ENCODE measurements around the gene PIGBOS1. TPM values are rescaled to one million over a fixed set of nuclear protein-coding genes. Genes with fewer than 3 reads are reported as not detected.

The PIGBOS1 gene
- total and polyA plus RNA-seq, 9 of the 15 experiments (the other 6 are each of a cell fraction or from before 2014, with no cell fraction given), result 25.2 to 76.2 (median 46.0) TPM

DNA sequence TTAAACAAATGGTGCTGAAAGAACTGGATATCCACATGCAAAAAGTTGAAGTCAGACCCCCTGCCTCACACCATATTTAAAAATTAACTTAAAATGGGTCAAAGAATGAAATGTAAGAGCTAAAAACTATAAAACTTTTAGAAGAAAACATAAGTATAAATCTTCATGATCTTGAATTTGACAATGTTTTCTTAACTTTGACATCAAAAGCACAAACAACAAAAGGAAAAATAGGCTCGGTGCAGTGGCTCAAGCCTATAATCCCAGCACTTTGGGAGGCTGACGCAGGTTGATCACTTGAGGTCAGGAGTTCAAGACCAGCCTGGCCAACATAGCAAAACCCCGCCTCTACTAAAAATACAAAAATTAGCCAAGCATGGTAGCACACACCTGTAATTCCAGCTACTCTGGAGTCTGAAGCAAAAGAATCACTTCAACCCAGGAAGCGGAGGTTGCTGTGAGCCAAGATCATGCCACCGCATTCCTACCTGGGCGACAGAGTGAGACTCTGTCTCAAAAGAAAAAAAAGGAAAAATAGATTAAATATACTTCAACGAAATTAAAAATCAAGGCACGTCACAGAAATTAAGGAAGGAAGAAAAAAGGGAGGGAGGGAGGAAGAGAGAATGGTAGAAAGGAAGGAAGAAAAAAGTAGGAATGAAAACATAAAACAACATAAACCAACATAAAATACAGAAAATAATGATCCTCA, 30.8 kb downstream of the PIGBOS1 start (continued):
- TF ChIP-seq, protein P1, sequence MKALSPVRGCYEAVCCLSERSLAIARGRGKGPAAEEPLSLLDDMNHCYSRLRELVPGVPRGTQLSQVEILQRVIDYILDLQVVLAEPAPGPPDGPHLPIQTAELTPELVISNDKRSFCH (CRISPR knock-in tag; IDR thresholded peaks at IDR 0.05), result no peak
- TF ChIP-seq, protein P1 (tag; IDR thresholded peaks at IDR 0.05), result no peak
- TF ChIP-seq FOSL1 (tag; conservative IDR thresholded peaks at IDR 0.05) (no peak), POU5F1 (IDR thresholded peaks at IDR 0.05; ENCODE audit: borderline replicate concordance, low read depth, low read length, partially characterized antibody) (no peak), ARNT (IDR thresholded peaks at IDR 0.05) (peak in 1 of 2 experiments; percentile 42; a peak in 2 of 4 replicates), CBX8 (IDR thresholded peaks at IDR 0.05; ENCODE audit: borderline replicate concordance, extremely low read depth, low read depth, low read length, poor library complexity, severe bottlenecking) (no peak), HDAC1 (IDR thresholded peaks at IDR 0.05) (no peak), CHD1 (IDR thresholded peaks at IDR 0.05; ENCODE audit: low read length) (no peak), KDM4B (IDR thresholded peaks at IDR 0.05; ENCODE audit: borderline replicate concordance in 2 of 2, low read depth in 1 of 2) (no peak), ZNF57 (CRISPR knock-in tag; IDR thresholded peaks at IDR 0.05) (no peak)
- TF ChIP-seq, protein P2, sequence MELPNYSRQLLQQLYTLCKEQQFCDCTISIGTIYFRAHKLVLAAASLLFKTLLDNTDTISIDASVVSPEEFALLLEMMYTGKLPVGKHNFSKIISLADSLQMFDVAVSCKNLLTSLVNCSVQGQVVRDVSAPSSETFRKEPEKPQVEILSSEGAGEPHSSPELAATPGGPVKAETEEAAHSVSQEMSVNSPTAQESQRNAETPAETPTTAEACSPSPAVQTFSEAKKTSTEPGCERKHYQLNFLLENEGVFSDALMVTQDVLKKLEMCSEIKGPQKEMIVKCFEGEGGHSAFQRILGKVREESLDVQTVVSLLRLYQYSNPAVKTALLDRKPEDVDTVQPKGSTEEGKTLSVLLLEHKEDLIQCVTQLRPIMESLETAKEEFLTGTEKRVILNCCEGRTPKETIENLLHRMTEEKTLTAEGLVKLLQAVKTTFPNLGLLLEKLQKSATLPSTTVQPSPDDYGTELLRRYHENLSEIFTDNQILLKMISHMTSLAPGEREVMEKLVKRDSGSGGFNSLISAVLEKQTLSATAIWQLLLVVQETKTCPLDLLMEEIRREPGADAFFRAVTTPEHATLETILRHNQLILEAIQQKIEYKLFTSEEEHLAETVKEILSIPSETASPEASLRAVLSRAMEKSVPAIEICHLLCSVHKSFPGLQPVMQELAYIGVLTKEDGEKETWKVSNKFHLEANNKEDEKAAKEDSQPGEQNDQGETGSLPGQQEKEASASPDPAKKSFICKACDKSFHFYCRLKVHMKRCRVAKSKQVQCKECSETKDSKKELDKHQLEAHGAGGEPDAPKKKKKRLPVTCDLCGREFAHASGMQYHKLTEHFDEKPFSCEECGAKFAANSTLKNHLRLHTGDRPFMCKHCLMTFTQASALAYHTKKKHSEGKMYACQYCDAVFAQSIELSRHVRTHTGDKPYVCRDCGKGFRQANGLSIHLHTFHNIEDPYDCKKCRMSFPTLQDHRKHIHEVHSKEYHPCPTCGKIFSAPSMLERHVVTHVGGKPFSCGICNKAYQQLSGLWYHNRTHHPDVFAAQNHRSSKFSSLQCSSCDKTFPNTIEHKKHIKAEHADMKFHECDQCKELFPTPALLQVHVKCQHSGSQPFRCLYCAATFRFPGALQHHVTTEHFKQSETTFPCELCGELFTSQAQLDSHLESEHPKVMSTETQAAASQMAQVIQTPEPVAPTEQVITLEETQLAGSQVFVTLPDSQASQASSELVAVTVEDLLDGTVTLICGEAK (IDR thresholded peaks at IDR 0.05), result peak; percentile 59
- TF ChIP-seq, protein P2 (CRISPR knock-in tag; IDR thresholded peaks at IDR 0.05), result no peak
- TF ChIP-seq, protein P3, sequence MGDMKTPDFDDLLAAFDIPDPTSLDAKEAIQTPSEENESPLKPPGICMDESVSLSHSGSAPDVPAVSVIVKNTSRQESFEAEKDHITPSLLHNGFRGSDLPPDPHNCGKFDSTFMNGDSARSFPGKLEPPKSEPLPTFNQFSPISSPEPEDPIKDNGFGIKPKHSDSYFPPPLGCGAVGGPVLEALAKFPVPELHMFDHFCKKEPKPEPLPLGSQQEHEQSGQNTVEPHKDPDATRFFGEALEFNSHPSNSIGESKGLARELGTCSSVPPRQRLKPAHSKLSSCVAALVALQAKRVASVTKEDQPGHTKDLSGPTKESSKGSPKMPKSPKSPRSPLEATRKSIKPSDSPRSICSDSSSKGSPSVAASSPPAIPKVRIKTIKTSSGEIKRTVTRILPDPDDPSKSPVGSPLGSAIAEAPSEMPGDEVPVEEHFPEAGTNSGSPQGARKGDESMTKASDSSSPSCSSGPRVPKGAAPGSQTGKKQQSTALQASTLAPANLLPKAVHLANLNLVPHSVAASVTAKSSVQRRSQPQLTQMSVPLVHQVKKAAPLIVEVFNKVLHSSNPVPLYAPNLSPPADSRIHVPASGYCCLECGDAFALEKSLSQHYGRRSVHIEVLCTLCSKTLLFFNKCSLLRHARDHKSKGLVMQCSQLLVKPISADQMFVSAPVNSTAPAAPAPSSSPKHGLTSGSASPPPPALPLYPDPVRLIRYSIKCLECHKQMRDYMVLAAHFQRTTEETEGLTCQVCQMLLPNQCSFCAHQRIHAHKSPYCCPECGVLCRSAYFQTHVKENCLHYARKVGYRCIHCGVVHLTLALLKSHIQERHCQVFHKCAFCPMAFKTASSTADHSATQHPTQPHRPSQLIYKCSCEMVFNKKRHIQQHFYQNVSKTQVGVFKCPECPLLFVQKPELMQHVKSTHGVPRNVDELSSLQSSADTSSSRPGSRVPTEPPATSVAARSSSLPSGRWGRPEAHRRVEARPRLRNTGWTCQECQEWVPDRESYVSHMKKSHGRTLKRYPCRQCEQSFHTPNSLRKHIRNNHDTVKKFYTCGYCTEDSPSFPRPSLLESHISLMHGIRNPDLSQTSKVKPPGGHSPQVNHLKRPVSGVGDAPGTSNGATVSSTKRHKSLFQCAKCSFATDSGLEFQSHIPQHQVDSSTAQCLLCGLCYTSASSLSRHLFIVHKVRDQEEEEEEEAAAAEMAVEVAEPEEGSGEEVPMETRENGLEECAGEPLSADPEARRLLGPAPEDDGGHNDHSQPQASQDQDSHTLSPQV (IDR thresholded peaks at IDR 0.05), result no peak
